ENCODE data around the gene GADD45A. TPM values are rescaled to one million over a fixed set of nuclear protein-coding genes. Genes with fewer than 3 reads are reported as not detected.

GADD45A gene
- total and polyA plus RNA-seq, 9 of the 15 experiments (the other 6 are each of a cell fraction or from before 2014, with no cell fraction given): 21.3 to 156 (median 62.1) TPM

GRCh38 chr1:67688526-67689219, 3.7 kb downstream of the GADD45A start (continued):
- TF ChIP-seq ZNF407 (IDR thresholded peaks at IDR 0.05; ENCODE audit: low read depth): no peak
- peak; percentile 46; the same call in 1 of the 2 replicates for TF ChIP-seq BCL6 (CRISPR knock-in tag; IDR thresholded peaks at IDR 0.05)
- no peak for TF ChIP-seq NUFIP1 (IDR thresholded peaks at IDR 0.05; ENCODE audit: partially characterized antibody)
- TF ChIP-seq MYNN (IDR thresholded peaks at IDR 0.05): peak; percentile 87
- TF ChIP-seq MYNN (CRISPR knock-in tag; IDR thresholded peaks at IDR 0.05): no peak
- TF ChIP-seq EP400 (IDR thresholded peaks at IDR 0.05): peak; percentile 34; the same call in 1 of the 2 replicates
- TF ChIP-seq ZNF134 (CRISPR knock-in tag; conservative IDR thresholded peaks at IDR 0.05): peak; percentile 37
- peak; percentile 75; the same call in 1 of the 2 replicates for TF ChIP-seq SP1 (CRISPR knock-in tag; IDR thresholded peaks at IDR 0.05)
- TF ChIP-seq ELK3 (CRISPR knock-in tag; IDR thresholded peaks at IDR 0.05): 0 out of 2 replicates have a peak, but pooled peaks have one; percentile 66
- TF ChIP-seq ZFP1 (CRISPR knock-in tag; IDR thresholded peaks at IDR 0.05): 0 out of 2 replicates have a peak, but pooled peaks have one; percentile 15
- no peak for TF ChIP-seq ZNF668 (CRISPR knock-in tag; IDR thresholded peaks at IDR 0.05)
- TF ChIP-seq MNT (conservative IDR thresholded peaks at IDR 0.05): peak; percentile 19 to 71; a peak in 2 of 4 replicates
- TF ChIP-seq SMARCC2 (IDR thresholded peaks at IDR 0.05; ENCODE audit: low read depth): peak; percentile 86
- no peak for TF ChIP-seq ZBTB8A (IDR thresholded peaks at IDR 0.05; ENCODE audit: partially characterized antibody)
- peak; percentile 33; the same call in 1 of the 2 replicates for TF ChIP-seq ZNF561 (CRISPR knock-in tag; conservative IDR thresholded peaks at IDR 0.05)
- TF ChIP-seq ZBED1 (IDR thresholded peaks at IDR 0.05): peak; percentile 84
- no peak; the same call in 1 of the 2 replicates for TF ChIP-seq ZNF274 (IDR thresholded peaks at IDR 0.05; ENCODE audit: borderline replicate concordance, low read depth, low read length)
- TF ChIP-seq POU5F1 (IDR thresholded peaks at IDR 0.05; ENCODE audit: borderline replicate concordance, low read depth, low read length, partially characterized antibody): no peak
